Ovary (tissue), 3 donors: Measurements from ENCODE around the gene CCDC57.

Source experiments
- EP300 ChIP-seq: sonication (generic); formaldehyde crosslinking; IDR thresholded peaks from one replicate; pipeline ENCODE4 v1.6.1; 2017; ENCODE audit warnings: antibody characterized with exemption
- TF ChIP-seq, protein P1 (sequence below), 3 donors: fragments of 450-650 bp in 2 of 3; fragments of 200-600 bp in 1 of 3; IDR thresholded peaks; one replicate each; pipeline versions ENCODE4 v1.5.1 to v1.8.0; 2016 to 2022; ENCODE audit warnings: antibody characterized with exemption in 3 of 3, mild to moderate bottlenecking in 1 of 3
- donor health status: DM: no; HTN: no; CAD: no.

DNA sequence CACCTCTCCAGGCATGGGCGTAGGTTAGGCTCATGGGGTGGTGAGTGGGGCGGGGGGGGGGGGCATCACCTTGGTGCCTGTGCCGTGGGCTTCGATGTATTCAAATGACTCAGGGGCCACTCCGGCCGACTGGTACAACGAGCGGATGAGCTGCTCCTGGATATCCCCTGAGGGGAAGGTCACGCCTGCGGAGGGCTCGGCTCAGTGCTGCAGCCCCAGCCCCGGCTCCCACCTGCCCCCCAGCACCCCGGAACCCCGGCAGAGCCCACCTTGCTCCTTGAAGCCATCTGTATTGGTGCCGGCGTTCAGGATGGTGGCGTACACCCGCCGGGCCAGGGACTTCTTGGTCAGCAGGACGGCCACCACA is 120.0 kb downstream of the CCDC57 start:
- no peak for TF ChIP-seq EP300
- TF ChIP-seq, protein P1, sequence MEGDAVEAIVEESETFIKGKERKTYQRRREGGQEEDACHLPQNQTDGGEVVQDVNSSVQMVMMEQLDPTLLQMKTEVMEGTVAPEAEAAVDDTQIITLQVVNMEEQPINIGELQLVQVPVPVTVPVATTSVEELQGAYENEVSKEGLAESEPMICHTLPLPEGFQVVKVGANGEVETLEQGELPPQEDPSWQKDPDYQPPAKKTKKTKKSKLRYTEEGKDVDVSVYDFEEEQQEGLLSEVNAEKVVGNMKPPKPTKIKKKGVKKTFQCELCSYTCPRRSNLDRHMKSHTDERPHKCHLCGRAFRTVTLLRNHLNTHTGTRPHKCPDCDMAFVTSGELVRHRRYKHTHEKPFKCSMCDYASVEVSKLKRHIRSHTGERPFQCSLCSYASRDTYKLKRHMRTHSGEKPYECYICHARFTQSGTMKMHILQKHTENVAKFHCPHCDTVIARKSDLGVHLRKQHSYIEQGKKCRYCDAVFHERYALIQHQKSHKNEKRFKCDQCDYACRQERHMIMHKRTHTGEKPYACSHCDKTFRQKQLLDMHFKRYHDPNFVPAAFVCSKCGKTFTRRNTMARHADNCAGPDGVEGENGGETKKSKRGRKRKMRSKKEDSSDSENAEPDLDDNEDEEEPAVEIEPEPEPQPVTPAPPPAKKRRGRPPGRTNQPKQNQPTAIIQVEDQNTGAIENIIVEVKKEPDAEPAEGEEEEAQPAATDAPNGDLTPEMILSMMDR (IDR thresholded peaks at IDR 0.05) = no peak
